GM21717 (cell line): Measurements from ENCODE around the gene UFC1.
A peak's percentile ranks its signal among the peaks of the same experiment; 100 is the strongest.
"Not testable (repeated sequence)": the region's sequence is repeated elsewhere in the genome, so short reads cannot be mapped to it uniquely, and the experiment has no call there.

Experiments used
- ATAC-seq: cut with Tn5 transposase; IDR thresholded peaks from one replicate; pipeline ENCODE4 v1.9.1; 2021; ENCODE audit warnings: mild to moderate bottlenecking, moderate library complexity; ENCODE audit not compliant: unreplicated experiment

The UFC1 gene

GRCh38 chr1:161153682-161154337 is at the start of gene UFC1:
Gene UFC1 (plus strand): TSS chr1:161153978. CDS start chr1:161153998, 20 bp downstream.
- peak; percentile 68 for ATAC-seq

- no peak for ATAC-seq
These were observed 47.3 kb upstream of the UFC1 start for GRCh38 chr1:161106431-161106830.

- ATAC-seq, result no peak
These were observed 42.7 kb upstream of the UFC1 start for GRCh38 chr1:161111117-161111516.

GRCh38 chr1:161111527-161111926 is 42.3 kb upstream of the UFC1 start:
- ATAC-seq, result no peak

GRCh38 chr1:161113915-161114314 is 39.9 kb upstream of the UFC1 start:
- no peak for ATAC-seq

GRCh38 chr1:161114556-161114955 is 39.2 kb upstream of the UFC1 start:
- ATAC-seq, result no peak

GRCh38 chr1:161115132-161115711 is 38.6 kb upstream of the UFC1 start:
- ATAC-seq, result no peak

GRCh38 chr1:161115961-161116360 is 37.8 kb upstream of the UFC1 start:
- not testable (repeated sequence) for ATAC-seq

- ATAC-seq, result peak; percentile 79
These were observed 35.8 kb upstream of the UFC1 start, which contains the start of the genes NIT1 and PFDN2 for GRCh38 chr1:161117759-161118581. Gene NIT1 (plus strand): TSS chr1:161118105. CDS start chr1:161118177, 72 bp downstream. Gene PFDN2 (minus strand): TSS chr1:161118037. CDS start chr1:161118026, 11 bp downstream.

- no peak for ATAC-seq
These were observed 34.5 kb upstream of the UFC1 start for GRCh38 chr1:161119092-161119903.

GRCh38 chr1:161121042-161121650 is 32.6 kb upstream of the UFC1 start:
- no peak for ATAC-seq

- ATAC-seq, result no peak
These were observed 31.9 kb upstream of the UFC1 start for GRCh38 chr1:161121834-161122233.

GRCh38 chr1:161122967-161123366 is 30.8 kb upstream of the UFC1 start:
- no peak for ATAC-seq

- ATAC-seq, result no peak
These were observed 26.1 kb upstream of the UFC1 start for GRCh38 chr1:161127649-161128048.

GRCh38 chr1:161128591-161129420 is 25.0 kb upstream of the UFC1 start:
- no peak for ATAC-seq

GRCh38 chr1:161130266-161130665 is 23.5 kb upstream of the UFC1 start:
- ATAC-seq, result no peak

- no peak for ATAC-seq
These were observed 22.0 kb upstream of the UFC1 start for GRCh38 chr1:161131523-161132409.

GRCh38 chr1:161132410-161133219 is 21.2 kb upstream of the UFC1 start, which contains the start of gene DEDD:
Gene DEDD (minus strand): TSS chr1:161132667. CDS start chr1:161124462, 8,205 bp downstream.
- ATAC-seq, result peak; percentile 89
